Measurements from ENCODE around the gene ANG. TPM values are rescaled to one million over a fixed set of nuclear protein-coding genes. Genes with fewer than 3 reads are reported as not detected.

ANG gene
- total and polyA plus RNA-seq, 2 of the 8 experiments (the other 6 are each of a cell fraction or from before 2014, with no cell fraction given), result 2.2 to 4.6 TPM

DNA sequence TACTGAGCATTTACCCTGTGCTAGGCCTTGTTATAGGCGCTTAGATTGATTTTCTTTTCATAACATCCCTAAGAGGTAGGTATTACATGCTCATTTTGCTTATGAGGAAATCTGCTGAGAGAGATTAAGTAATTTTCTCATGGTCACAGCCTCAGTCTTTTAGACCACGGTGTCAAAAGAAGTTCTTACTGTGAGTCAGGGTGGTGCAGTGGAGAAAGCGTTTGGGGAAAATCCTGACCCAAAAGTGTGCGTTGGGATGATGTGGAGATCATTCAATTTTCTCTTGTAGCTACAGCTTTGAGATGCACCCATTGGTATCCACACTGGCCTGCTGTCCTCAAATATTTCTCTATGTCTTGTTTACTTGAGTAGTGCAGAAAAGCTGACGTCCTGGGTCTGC, 8.2 kb downstream of the ANG start:
- no peak overlapping the region for H3K4me2 ChIP-seq (ENCODE audit: insufficient read depth in 1 of 2, low read depth in 2 of 2, low read length in 2 of 2)
- H3K4ac ChIP-seq (replicated peaks; ENCODE audit: insufficient read length, low read depth, low read length), result no peak overlapping the region
- no peak overlapping the region for H3K23ac ChIP-seq (ENCODE audit: insufficient read length)
- H4K5ac ChIP-seq (ENCODE audit: insufficient read length, low read depth, low read length), result no peak overlapping the region
- ChIA-PET POLR2A (ENCODE audit: partially characterized antibody) (interaction anchor here (0.9 to 1.3 kb wide), 2 partner anchors 159 to 177 kb away, joined by 3 read pairs; no protein-coding TSS in a partner anchor), CTCF (ENCODE audit: partially characterized antibody) (interaction anchor here (0.6 to 5.5 kb wide), 36 partner anchors 8 to 274 kb away, joined by 3 to 52 read pairs (median 4); partner anchors contain the start of genes RNASE4 and RNASE6)
- H4K8ac ChIP-seq (ENCODE audit: extremely low read depth, insufficient read depth, low read length), result no peak overlapping the region
- FAIRE-seq, result no peak
- no peak overlapping the region for H2BK120ac ChIP-seq (replicated peaks; ENCODE audit: low read depth, low read length)
- WGBS, 2 experiments (ENCODE audit: extremely low coverage in 1 of 2, insufficient coverage in 1 of 2, insufficient read length in 1 of 2, insufficient replicate concordance in 2 of 2, low coverage in 1 of 2, low lambda C conversion rate in 2 of 2, missing lambda C conversion rate in 1 of 2), result 84% methylated on average over 5 of the region's 5 CpGs; no CpG with 5 or more reads in 1 of the 2 experiments
- H3K18ac ChIP-seq (ENCODE audit: extremely low read depth, low read length), result no peak overlapping the region
- no peaks in the 10 kb centered on the region for H3K36me3 ChIP-seq (ENCODE audit: control insufficient read depth in 2 of 4, insufficient read depth in 4 of 4, low read length in 3 of 4)
- H3K27ac ChIP-seq (ENCODE audit: low read depth, low read length), result no peak overlapping the region
- no peak overlapping the region for H3K14ac ChIP-seq (ENCODE audit: insufficient read length)
- H3K27me3 ChIP-seq (replicated peaks in 1 of 4; ENCODE audit: control insufficient read depth in 3 of 4, extremely low read depth in 1 of 4, insufficient read depth in 3 of 4, low read length in 3 of 4), result no peaks in the 10 kb centered on the region
- H3K56ac ChIP-seq (replicated peaks; ENCODE audit: insufficient read length, low read depth, low read length), result no peak overlapping the region
- no peak overlapping the region for H2BK5ac ChIP-seq (ENCODE audit: low read depth, low read length)
- H3K79me2 ChIP-seq (ENCODE audit: control insufficient read depth in 1 of 2, insufficient read depth in 2 of 2, low read length in 2 of 2), result no peaks in the 10 kb centered on the region
- H4K91ac ChIP-seq (replicated peaks; ENCODE audit: insufficient read length, low read length), result no peak overlapping the region
- H3K9ac ChIP-seq (replicated peaks in 1 of 4; ENCODE audit: extremely low read depth in 1 of 4, low read depth in 3 of 4, low read length in 3 of 4), result no peak overlapping the region
- no peak overlapping the region for H3K4me3 ChIP-seq (ENCODE audit: extremely low read depth in 1 of 4, insufficient read depth in 2 of 4, low read depth in 3 of 4, low read length in 4 of 4)
- H2AFZ ChIP-seq (ENCODE audit: low read length), result no peak overlapping the region
- no peak overlapping the region for H2AK5ac ChIP-seq (ENCODE audit: low read depth, low read length)
- H2BK12ac ChIP-seq (ENCODE audit: low read depth, low read length), result no peak overlapping the region
- no peaks in the 10 kb centered on the region; the same call in 1 of the 2 replicates for H3K79me1 ChIP-seq (ENCODE audit: low read depth, low read length)
- H3K23me2 ChIP-seq (ENCODE audit: low read depth, low read length), result no peaks in the 10 kb centered on the region
- H2BK20ac ChIP-seq (ENCODE audit: low read length), result no peak overlapping the region
- no peaks in the 10 kb centered on the region; a peak in 1 of 7 replicates for H3K4me1 ChIP-seq (replicated peaks in 1 of 4; ENCODE audit: control insufficient read depth in 3 of 4, insufficient read depth in 4 of 4, low read length in 3 of 4)
- no peaks in the 10 kb centered on the region for H4K20me1 ChIP-seq (replicated peaks in 1 of 2; ENCODE audit: control insufficient read depth in 1 of 2, insufficient read depth in 2 of 2, low read length in 2 of 2)
- H3K9me3 ChIP-seq (ENCODE audit: insufficient read depth in 2 of 2, low read depth in 1 of 2, low read length in 1 of 2), result no peaks in the 10 kb centered on the region
- H2BK15ac ChIP-seq (ENCODE audit: low read length), result no peak overlapping the region
- no peak for DNase-seq (ENCODE audit: low read depth in 1 of 2, low spot score in 2 of 2)
- TF ChIP-seq NRF1 (IDR thresholded peaks at IDR 0.05; ENCODE audit: low read depth, low read length) (no peak), CHD2 (IDR thresholded peaks at IDR 0.05; ENCODE audit: low read length) (no peak), TAF7 (optimal IDR thresholded peaks at IDR 0.05; ENCODE audit: borderline replicate concordance, low read depth, low read length) (no peak), TEAD4 (IDR thresholded peaks at IDR 0.05; ENCODE audit: low read depth, low read length) (no peak), GABPA (IDR thresholded peaks at IDR 0.05; ENCODE audit: borderline replicate concordance, insufficient read depth, low read length) (no peak), EP300 (IDR thresholded peaks at IDR 0.05; ENCODE audit: borderline replicate concordance in 1 of 2, low read depth in 2 of 2, low read length in 2 of 2) (no peak), EZH2 (IDR thresholded peaks at IDR 0.05; ENCODE audit: low read depth, low read length, severe bottlenecking) (no peak), NANOG (IDR thresholded peaks at IDR 0.05; ENCODE audit: insufficient read depth, low read depth, low read length, poor library complexity, severe bottlenecking) (no peak), YY1 (IDR thresholded peaks at IDR 0.05; ENCODE audit: low read depth, low read length) (no peak), TBP (IDR thresholded peaks at IDR 0.05; ENCODE audit: low read depth, low read length) (no peak)
- TF ChIP-seq, protein P1, sequence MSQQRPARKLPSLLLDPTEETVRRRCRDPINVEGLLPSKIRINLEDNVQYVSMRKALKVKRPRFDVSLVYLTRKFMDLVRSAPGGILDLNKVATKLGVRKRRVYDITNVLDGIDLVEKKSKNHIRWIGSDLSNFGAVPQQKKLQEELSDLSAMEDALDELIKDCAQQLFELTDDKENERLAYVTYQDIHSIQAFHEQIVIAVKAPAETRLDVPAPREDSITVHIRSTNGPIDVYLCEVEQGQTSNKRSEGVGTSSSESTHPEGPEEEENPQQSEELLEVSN (IDR thresholded peaks at IDR 0.05), result no peak
- TF ChIP-seq, protein P2, sequence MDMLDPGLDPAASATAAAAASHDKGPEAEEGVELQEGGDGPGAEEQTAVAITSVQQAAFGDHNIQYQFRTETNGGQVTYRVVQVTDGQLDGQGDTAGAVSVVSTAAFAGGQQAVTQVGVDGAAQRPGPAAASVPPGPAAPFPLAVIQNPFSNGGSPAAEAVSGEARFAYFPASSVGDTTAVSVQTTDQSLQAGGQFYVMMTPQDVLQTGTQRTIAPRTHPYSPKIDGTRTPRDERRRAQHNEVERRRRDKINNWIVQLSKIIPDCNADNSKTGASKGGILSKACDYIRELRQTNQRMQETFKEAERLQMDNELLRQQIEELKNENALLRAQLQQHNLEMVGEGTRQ (IDR thresholded peaks at IDR 0.05; ENCODE audit: low read length), result no peak
